A673 (cell line): ENCODE results near the gene CAD. TPM values are rescaled to one million over a fixed set of nuclear protein-coding genes. Genes with fewer than 3 reads are reported as not detected.

Source experiments
- BruUV-seq: library from RNA; stranded (reverse); fragments of 400-500 nt; replicated peaks from 2 replicates; lab custom pipeline; 2021; lab: Mats Ljungman, UMichigan
- CTCF ChIA-PET: fragments of 300-600 bp; sonication (Branson Sonifier 250); formaldehyde crosslinking; loops from one replicate; lab custom pipeline; 2022; ENCODE audit warnings: antibody characterized with exemption; lab: Charles Lee
- POLR2A ChIA-PET: fragments of 300-600 bp; sonication (Branson Sonifier 250); formaldehyde crosslinking; loops from one replicate; lab custom pipeline; 2022; ENCODE audit warnings: antibody characterized with exemption; ENCODE audit not compliant: low non-redundant PET; lab: Charles Lee
- DNase-seq: peaks from one replicate; pipeline ENCODE4 v3.0.0-alpha.2; 2015; ENCODE audit warnings: low spot score
- H3K27ac ChIP-seq: fragments of 200-600 bp; sonication (generic); 2 replicates; pipeline ENCODE4 v1.5.1; 2016; ENCODE audit warnings: mixed run types, low read depth, mild to moderate bottlenecking, mixed read lengths, antibody characterized with exemption, low read length; ENCODE audit not compliant: poor library complexity, severe bottlenecking
- H3K27me3 ChIP-seq: fragments of 200-600 bp; sonication (generic); replicated peaks from 2 replicates; pipeline ENCODE4 v1.6.1; 2017; ENCODE audit warnings: mixed run types, low read depth, mild to moderate bottlenecking, mixed read lengths, antibody characterized with exemption, low read length; ENCODE audit not compliant: insufficient read depth, poor library complexity
- H3K36me3 ChIP-seq: fragments of 200-600 bp; sonication (generic); 2 replicates; pipeline ENCODE4 v1.6.1; 2016; ENCODE audit warnings: mixed run types, mild to moderate bottlenecking, mixed read lengths, antibody characterized with exemption, low read length; ENCODE audit not compliant: insufficient read depth, poor library complexity, severe bottlenecking
- H3K4me1 ChIP-seq: fragments of 200-600 bp; sonication (generic); 2 replicates; pipeline ENCODE4 v1.6.1; 2017; ENCODE audit warnings: mixed run types, mild to moderate bottlenecking, mixed read lengths, antibody characterized with exemption, low read length; ENCODE audit not compliant: insufficient read depth, poor library complexity, severe bottlenecking
- H3K4me3 ChIP-seq: fragments of 200-600 bp; sonication (generic); 2 replicates; pipeline ENCODE4 v1.5.1; 2016; ENCODE audit warnings: low read depth, mixed run types, mild to moderate bottlenecking, mixed read lengths, low read length; ENCODE audit not compliant: poor library complexity, severe bottlenecking
- H3K9me3 ChIP-seq: fragments of 200-600 bp; sonication (generic); 2 replicates; pipeline ENCODE4 v1.6.1; 2016; ENCODE audit warnings: mixed run types, low read depth, mild to moderate bottlenecking, mixed read lengths, antibody characterized with exemption, low read length; ENCODE audit not compliant: poor library complexity, severe bottlenecking
- EZH2 ChIP-seq: fragments of 200-600 bp; sonication (generic); IDR thresholded peaks from 2 replicates; pipeline ENCODE4 v1.6.1; 2017; ENCODE audit warnings: borderline replicate concordance, low read depth, mild to moderate bottlenecking, mixed read lengths, antibody characterized with exemption, low read length; ENCODE audit not compliant: poor library complexity, severe bottlenecking
- intact Hi-C: fragments of 100-400 bp; cut with micrococcal nuclease; formaldehyde crosslinking; loops from one replicate; pipeline ENCODE4 v1.10.0; 2022; ENCODE audit not compliant: unreplicated experiment
- total RNA-seq: library from RNA; stranded (reverse); gene quantifications from 2 replicates; pipeline ENCODE4 v1.2.3, GENCODE V29; 2021
- TF ChIP-seq, protein P1 (sequence below): fragments of 300-800, 200-600 bp; sonication (generic); conservative IDR thresholded peaks from 2 replicates; pipeline ENCODE4 v1.5.1; 2017; ENCODE audit warnings: low read depth, mild to moderate bottlenecking, antibody characterized with exemption, low read length, moderate library complexity, mixed read lengths

The CAD gene
- total RNA-seq, 1 experiment from 2014 or later, result 194 TPM

GRCh38 chr2:27281442-27281841 is 64.3 kb downstream of the CAD start:
- ChIA-PET POLR2A (no interaction called here), CTCF (interaction anchor here (1.5 kb wide), 1 partner anchor 16 kb away, joined by 3 read pairs; no protein-coding TSS in a partner anchor)
- Histone ChIP-seq H3K36me3 (no peaks in the 10 kb centered on the region), H3K9me3 (no peaks in the 10 kb centered on the region), H3K4me3 (no peak overlapping the region), H3K4me1 (peaks cover 16% of the 10 kb centered on the region), H3K27me3 (no peaks in the 10 kb centered on the region), H3K27ac (no peak overlapping the region)
- TF ChIP-seq, protein P1, sequence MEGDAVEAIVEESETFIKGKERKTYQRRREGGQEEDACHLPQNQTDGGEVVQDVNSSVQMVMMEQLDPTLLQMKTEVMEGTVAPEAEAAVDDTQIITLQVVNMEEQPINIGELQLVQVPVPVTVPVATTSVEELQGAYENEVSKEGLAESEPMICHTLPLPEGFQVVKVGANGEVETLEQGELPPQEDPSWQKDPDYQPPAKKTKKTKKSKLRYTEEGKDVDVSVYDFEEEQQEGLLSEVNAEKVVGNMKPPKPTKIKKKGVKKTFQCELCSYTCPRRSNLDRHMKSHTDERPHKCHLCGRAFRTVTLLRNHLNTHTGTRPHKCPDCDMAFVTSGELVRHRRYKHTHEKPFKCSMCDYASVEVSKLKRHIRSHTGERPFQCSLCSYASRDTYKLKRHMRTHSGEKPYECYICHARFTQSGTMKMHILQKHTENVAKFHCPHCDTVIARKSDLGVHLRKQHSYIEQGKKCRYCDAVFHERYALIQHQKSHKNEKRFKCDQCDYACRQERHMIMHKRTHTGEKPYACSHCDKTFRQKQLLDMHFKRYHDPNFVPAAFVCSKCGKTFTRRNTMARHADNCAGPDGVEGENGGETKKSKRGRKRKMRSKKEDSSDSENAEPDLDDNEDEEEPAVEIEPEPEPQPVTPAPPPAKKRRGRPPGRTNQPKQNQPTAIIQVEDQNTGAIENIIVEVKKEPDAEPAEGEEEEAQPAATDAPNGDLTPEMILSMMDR, result no peak
- TF ChIP-seq EZH2, result no peak
- no peak for DNase-seq
- intact Hi-C loops, result loop anchor here (2.0 to 5.0 kb wide), 2 partner anchors 183 to 319 kb away; no protein-coding TSS in a partner anchor
- no TSS peak for BruUV-seq

DNA sequence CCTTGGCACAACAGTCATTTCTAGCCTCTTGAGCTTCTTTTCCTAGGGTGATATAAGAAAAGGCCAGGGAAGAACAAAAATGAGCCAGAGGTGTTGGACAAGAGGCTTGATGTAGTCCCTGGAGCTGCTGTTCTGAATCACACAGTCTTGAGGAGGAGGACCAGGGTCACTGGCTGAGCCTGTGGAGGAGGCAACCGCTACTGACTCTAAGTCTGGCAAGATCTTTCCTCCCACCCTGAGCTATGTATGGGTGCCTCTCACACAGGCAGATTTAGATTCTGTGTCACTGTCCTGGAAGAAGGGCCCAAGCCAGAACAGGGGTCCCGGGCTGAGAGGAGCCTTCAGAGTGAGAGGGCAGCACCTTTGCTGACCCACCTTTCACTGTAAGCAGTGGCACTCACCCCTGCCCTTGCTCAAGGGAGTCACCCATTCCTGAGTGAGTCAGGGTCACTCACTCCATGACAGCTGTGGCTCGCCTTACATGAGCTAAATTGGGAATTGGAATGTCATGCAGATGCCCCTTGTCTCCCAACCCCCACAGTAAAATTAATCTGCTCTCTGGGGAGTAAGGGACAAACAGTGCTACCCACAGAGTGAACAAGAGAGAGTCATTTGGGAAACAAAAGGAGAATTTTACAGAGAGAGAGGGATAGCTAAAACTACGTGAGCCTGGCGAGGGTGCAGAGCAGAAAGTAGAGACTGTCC is 64.8 kb downstream of the CAD start, which contains the start of gene TRIM54:
Gene TRIM54, plus strand, starts transcription at position 575 of the 705 bp plus-strand sequence. CDS start 303 bp downstream, outside the sequence.
- DNase-seq, result peak; percentile 43
- H3K4me1 ChIP-seq, result peaks cover 16% of the 10 kb centered on the region
- H3K9me3 ChIP-seq, result no peaks in the 10 kb centered on the region
- intact Hi-C loops, result loop anchor here (2.0 to 5.0 kb wide), 2 partner anchors 183 to 320 kb away; no protein-coding TSS in a partner anchor
- TF ChIP-seq, protein P1, result no peak
- no TSS peak for BruUV-seq
- no peak within 1 kb of the TSS for H3K27ac ChIP-seq
- CTCF ChIA-PET, result interaction anchor here (0.5 to 1.5 kb wide), 2 partner anchors 17 to 265 kb away, joined by 3 to 11 read pairs; no protein-coding TSS in a partner anchor
- no peaks in the 10 kb centered on the region for H3K36me3 ChIP-seq
- POLR2A ChIA-PET, result no interaction called here
- H3K4me3 ChIP-seq, result no peak within 1 kb of the TSS
- H3K27me3 ChIP-seq, result no peaks in the 10 kb centered on the region

GRCh38 chr2:27282892-27283291 is 65.7 kb downstream of the CAD start:
- Histone ChIP-seq H3K9me3 (no peaks in the 10 kb centered on the region), H3K36me3 (no peaks in the 10 kb centered on the region), H3K27me3 (no peaks in the 10 kb centered on the region), H3K27ac (no peak overlapping the region), H3K4me1 (peaks cover 16% of the 10 kb centered on the region), H3K4me3 (no peak overlapping the region)
- DNase-seq, result no peak
- ChIA-PET CTCF (interaction anchor here (0.5 to 1.5 kb wide), 2 partner anchors 18 to 266 kb away, joined by 3 to 11 read pairs; no protein-coding TSS in a partner anchor), POLR2A (interaction anchor here (0.7 kb wide), 1 partner anchor 1582 kb away, joined by 4 read pairs; no protein-coding TSS in a partner anchor)
- intact Hi-C loops, result loop anchor here (5.0 kb wide), 1 partner anchor 321 kb away; no protein-coding TSS in a partner anchor
- TF ChIP-seq, protein P1, result no peak
- no peak for TF ChIP-seq EZH2
- no TSS peak for BruUV-seq
